Esophagus muscularis mucosa (tissue), 4 donors: ENCODE measurements around the gene PITRM1.

Source experiments
- CTCF ChIP-seq, 3 experiments: fragments of 200-600 bp in 2 of 3; fragments of 450-650 bp in 1 of 3; sonication (generic) in 2 of 3; IDR thresholded peaks; one replicate each; pipeline ENCODE4 v1.5.1; 2017 to 2019; ENCODE audit warnings: antibody characterized with exemption in 3 of 3, mild to moderate bottlenecking in 2 of 3, moderate library complexity in 1 of 3
- EP300 ChIP-seq: sonication (generic); formaldehyde crosslinking; IDR thresholded peaks from one replicate; pipeline ENCODE4 v1.6.1; 2017; ENCODE audit warnings: antibody characterized with exemption
- POLR2A ChIP-seq: fragments of 450-650 bp; IDR thresholded peaks from one replicate; pipeline ENCODE4 v1.6.1; 2017; ENCODE audit warnings: antibody characterized with exemption, moderate library complexity, mild to moderate bottlenecking, low read depth
- POLR2AphosphoS5 ChIP-seq, 2 donors: sonication (generic); formaldehyde crosslinking; IDR thresholded peaks; one replicate each; pipeline ENCODE4 v1.6.1; 2017; ENCODE audit warnings: antibody characterized with exemption in 2 of 2

- no peak for TF ChIP-seq CTCF (IDR thresholded peaks at IDR 0.05)
- peak in 1 of 2 donors; percentile 68 for TF ChIP-seq POLR2AphosphoS5 (IDR thresholded peaks at IDR 0.05)
- TF ChIP-seq POLR2A, result no peak
- no peak for TF ChIP-seq EP300
Measured at GRCh38 chr10:3140280-3140679, 32.3 kb downstream of the PITRM1 start.
